COLO668 (cell line): ENCODE data around the gene SEMA5A.

Experiments used
- DNase-seq: peaks from one replicate; lab custom pipeline; 2025; ENCODE audit not compliant: unreplicated experiment; lab: John Stamatoyannopoulos, UW

SEMA5A gene, protein sequence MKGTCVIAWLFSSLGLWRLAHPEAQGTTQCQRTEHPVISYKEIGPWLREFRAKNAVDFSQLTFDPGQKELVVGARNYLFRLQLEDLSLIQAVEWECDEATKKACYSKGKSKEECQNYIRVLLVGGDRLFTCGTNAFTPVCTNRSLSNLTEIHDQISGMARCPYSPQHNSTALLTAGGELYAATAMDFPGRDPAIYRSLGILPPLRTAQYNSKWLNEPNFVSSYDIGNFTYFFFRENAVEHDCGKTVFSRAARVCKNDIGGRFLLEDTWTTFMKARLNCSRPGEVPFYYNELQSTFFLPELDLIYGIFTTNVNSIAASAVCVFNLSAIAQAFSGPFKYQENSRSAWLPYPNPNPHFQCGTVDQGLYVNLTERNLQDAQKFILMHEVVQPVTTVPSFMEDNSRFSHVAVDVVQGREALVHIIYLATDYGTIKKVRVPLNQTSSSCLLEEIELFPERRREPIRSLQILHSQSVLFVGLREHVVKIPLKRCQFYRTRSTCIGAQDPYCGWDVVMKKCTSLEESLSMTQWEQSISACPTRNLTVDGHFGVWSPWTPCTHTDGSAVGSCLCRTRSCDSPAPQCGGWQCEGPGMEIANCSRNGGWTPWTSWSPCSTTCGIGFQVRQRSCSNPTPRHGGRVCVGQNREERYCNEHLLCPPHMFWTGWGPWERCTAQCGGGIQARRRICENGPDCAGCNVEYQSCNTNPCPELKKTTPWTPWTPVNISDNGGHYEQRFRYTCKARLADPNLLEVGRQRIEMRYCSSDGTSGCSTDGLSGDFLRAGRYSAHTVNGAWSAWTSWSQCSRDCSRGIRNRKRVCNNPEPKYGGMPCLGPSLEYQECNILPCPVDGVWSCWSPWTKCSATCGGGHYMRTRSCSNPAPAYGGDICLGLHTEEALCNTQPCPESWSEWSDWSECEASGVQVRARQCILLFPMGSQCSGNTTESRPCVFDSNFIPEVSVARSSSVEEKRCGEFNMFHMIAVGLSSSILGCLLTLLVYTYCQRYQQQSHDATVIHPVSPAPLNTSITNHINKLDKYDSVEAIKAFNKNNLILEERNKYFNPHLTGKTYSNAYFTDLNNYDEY

DNA sequence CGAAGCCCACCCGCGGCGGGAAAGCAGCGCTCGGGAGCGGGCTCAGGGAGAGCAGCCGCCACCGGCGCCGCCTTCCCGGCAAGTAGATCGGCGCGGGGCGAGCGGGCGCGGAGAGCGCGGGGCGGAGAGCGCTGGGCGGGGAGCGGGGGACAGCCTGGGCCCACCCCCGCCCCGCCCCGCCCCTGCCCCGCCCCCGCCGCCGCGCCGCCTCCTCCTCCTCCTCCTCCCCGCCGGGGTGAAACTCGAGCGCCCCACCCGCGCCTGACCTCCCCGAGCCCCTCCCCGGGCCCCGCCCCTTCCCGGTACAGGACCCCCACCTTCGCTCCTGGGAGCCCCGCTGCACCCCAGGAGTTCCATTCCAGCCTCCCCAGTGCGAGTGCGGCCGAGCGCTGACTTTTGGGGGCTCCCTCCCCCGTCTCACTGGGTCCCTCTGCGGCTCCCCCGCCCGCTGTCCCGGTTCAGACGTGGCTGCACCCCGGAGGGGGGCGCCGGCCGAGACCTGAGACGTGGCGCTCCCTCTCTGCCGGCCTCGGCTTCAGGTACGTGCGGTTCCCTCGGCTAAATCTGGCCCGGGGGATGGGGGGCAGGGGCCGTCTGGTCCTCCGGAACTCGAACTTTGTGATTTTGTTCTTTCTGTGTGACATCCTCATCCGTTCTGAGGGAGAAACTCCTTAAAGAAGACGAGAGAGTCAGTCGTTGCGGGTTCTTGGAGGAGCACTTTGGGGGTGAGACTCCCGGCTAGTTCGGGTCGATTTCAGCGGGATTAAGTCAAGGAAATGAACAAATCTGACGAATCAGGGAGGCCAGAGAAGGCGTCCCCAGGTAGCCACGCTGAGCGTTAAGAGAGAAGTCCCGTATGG is at the start of gene SEMA5A:
TSS of gene SEMA5A (minus strand) at position 84 of the 860 bp plus-strand sequence. CDS start 166,129 bp downstream, outside the sequence.
- DNase-seq, result no peak

DNA sequence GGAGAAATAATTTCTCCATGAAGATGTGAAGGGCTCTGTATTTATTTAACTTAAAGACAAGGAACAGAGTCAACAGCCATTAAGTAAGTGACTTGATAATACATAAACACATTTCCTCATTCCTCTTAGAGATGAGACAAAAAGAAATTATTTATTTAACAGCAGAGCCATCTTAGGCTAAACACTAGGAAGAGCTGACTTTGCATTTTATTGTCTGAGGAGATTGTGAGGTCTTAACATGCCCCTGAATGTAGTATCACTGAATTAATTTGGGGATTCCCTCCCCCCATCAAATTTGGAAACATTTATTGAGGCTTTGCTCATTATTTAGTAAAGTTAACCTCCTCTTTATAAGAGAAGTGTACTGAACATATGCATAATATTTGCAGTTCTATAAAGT is 49.0 kb upstream of the SEMA5A start:
- DNase-seq, result no peak

DNA sequence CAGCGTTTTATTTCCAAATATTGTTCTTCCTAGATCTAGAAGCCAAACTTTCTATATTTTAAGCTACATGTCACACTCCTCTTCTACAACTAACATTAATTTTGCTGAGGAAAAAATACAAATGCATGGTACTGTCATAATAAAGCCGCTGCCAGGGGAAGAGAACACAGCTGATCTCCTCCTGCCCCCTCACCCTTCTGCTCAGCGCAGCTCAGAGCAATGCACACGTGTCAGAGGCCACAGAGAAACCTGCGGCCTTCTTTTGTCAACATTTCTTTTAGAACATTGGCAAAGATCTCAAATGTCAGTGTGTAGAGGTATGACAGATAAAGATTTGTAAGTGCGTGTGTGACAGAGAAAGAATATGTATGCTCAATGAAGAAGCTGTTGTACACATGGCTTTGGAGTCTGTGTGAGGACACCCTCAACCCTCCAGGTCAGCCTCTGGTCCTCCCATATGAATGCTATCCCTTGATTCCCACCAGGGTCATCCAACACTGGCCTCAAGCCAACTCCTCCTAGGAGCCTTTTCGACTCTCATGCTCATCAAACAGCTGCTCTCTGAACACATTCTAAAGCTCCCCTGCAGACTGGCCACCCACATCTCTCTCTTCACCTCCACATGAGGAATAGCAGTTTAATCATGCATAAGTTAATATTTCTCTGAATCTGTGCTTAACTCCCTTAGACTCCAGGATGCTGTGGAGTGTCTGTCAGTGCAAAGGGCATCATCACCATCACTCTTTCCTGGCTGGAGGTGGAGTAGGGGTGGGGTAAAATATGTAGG is 43.4 kb upstream of the SEMA5A start:
- DNase-seq, result no peak

DNA sequence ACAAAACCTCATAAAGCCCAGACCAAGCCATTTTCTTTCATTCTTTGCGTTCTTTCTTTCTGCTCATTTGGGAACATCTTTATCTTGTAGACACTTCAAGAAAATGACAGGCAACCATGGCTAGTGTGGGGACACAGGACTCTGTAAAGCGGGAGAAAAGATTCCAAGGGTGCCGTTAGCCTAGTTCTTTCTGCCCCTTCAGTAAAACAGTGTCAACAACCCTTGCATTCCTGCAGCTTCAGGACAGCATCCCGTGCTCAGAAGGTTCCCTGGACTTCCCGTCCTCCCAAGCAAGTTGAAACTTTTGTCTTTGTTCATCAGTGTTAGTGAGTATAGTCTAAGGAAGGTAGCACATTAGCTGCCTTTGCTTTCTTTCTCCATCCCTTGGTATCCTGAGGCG is 42.4 kb upstream of the SEMA5A start:
- no peak for DNase-seq

DNA sequence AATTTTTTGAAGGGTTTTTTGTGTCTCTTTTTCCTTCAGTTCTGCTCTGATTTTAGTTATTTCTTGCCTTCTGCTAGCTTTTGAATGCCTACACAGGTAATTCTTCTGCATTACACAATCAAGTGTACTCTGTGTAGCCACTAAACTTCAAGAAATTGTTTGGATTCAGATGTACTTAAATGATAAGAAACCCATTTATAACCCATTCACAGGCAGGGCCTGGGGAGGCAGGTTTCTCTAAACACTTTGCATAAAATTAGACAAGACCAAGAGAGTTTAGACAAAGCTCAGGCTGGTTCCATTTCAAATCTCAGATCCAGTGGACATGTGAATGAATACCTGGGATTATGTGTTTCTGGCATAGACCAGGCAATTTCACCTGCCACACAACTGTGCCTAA is 41.3 kb upstream of the SEMA5A start:
- DNase-seq, result no peak

DNA sequence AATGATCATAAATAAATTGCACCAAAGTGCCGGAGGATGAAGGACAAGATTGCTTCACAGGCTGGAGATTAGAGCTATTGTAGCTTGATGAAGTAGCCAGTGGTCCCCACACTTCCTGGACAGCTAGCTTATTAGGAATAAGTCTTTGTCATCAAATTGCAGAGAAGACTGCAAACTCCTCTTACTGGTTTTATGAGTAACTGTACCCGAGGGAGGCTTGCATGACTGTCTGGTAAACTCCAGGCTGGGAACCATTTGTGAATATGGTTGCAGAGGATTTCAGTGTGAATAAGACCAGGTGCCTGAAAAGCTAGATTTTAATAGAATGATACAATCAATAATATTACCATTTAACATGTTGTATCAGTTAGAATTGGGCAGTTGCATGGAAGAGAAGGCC is 36.5 kb upstream of the SEMA5A start:
- no peak for DNase-seq

DNA sequence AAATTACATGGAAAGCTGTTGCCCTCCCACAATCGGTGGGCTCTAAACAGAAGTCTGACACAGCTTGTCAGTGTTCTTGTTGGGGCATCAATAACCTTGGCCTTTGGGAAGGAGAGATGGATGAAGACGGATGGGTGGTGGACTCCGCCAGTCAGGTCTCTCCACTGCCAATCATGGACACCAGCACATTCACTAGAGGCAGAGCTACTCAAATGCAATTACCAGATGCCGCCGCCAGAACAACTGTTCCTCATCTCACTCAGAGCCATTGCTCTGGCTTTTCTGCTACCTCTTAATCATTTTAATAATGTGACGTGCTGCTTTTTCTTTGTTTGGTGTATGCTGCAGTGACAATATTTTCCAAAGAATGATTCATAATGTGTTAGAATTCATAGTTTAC is 27.9 kb upstream of the SEMA5A start:
- no peak for DNase-seq

DNA sequence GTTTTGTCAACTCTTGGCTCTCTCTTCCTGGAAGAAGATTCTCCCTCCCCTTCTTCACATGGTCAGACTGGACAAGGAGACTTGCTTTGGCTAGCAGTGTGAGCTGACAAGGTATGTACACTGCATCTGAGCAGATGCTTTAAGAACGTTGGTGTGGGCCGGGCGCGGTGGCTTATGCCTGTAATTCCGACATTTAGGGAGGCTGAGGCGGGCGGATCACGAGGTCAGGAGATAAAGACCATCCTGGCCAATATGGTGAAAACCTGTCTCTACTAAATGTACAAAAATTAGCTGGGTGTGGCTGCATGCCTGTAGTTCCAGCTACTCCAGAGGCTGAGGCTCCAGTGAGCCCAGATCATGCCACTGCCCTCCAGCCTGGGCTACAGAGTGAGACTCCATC is 26.4 kb upstream of the SEMA5A start:
- DNase-seq, result no peak

DNA sequence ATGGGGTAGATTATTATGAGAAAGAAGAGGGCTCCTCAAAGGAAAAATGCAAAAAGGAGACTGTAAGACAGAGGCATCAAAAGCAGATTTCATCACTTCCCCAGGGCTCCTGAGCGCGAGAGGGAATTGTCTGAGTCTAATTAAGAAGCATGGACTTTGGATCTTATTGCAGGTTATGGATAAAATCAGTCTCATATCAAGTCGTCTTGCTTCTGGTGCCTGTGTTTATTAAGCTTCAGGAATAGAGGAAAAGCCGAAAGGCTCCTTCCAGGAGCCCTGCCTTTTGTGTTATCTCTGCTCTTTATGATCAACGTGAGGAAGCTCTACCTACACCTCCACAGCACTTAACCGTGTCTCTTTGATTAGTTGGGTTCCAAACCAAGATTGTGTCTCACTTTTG is 25.0 kb upstream of the SEMA5A start:
- no peak for DNase-seq

DNA sequence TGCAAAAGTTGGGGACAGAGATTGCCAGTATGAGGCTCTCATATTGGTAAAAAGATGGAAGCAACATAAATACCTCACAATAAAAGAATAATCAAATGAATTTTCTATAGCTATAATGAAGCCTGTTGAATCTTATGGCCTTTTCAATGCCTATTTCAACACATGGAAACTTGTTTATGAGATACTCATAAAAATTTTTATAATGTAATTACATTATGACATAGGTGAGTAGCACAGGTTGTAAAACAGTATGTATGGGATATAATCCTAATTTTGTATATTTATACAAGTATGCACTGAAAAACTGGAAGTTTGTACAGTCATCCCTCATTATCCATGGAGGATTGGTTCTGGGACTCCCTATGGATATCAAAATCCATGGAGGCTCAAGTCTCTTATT is 21.2 kb upstream of the SEMA5A start:
- no peak for DNase-seq

DNA sequence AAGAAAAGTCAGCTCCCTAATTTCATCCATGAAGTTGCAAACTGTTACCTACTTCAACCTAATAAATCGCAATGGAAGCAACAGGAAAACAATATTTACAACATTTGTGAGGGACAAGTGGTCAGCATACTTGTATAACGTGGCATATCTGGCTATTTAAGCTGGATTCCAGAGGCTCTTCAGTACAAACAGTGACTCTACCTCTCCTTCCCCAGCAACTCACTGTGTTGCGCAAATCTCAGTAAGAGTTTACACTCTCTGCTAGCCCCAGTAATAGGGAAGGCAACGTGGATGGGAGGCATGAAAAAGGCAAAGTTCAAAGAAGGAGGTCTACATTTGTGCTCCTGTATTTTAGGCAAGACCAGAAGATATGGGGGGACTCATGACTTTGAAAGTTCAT is 18.9 kb upstream of the SEMA5A start:
- DNase-seq, result no peak

DNA sequence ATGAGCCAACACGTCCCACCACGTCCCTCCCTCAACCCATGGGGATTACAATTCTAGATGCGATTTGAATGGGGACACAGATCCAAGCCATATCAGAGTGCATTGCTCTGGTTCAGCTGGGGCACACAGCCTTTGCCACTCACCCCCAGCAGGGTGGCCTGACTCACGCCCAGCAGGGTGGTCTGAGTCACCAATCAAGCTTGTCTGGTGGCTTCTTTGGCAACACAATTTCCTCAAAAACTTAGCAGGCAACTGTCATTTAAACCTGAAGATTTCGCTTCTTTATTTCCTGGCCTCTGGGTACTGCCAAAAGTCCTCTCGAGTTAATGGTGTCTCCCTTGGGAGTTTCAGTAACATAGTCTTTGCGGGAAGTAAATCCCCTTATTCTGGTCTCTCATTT is 16.3 kb upstream of the SEMA5A start:
- DNase-seq, result no peak

DNA sequence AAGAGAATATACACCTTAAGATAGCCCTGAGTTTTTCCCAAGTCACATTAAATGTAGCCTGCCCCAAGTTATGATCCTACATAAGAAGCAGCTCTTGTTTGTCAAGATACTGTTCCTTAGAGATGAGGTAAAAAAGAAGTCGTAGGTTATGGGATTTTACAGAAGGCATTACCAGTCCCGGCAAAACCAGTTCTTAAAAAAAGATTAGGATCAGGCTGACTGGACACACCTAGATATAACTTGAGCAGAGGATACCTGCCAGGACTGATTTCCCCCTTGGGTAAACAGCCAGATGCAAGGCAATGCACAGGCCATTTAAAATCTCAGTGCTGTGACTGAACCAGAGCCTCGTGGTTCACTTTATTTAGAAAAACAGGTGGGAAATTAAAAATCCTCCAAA is 14.1 kb upstream of the SEMA5A start:
- no peak for DNase-seq

DNA sequence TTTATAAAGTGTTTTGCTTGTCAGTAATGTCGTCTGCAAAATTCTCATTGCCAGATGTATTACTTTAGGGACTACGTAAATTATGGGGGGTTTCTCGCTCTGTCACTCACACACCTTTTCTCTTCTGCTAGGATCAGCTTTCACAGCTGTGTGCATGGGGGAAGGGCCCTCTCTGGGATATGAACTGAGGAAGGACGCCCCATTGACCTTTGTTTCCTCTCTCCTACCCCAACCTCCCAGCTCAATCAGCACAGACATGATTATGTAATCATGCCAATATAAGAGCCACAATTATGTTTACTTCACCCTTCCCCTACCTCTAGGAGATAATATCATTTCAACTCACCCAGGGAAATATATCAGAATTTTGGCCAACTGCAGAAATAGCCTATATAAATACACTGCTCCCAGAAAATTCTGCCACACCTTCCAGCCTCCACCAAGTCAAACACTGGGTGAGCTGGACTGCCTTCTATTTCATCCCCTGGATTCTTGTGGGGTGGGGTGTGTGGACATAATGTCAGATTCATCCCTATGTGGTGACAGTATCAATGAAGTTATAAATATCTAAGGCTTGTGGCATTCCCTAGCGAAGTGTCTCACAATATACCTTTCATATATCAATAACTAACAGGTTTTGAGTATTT is 12.6 kb upstream of the SEMA5A start:
- DNase-seq, result no peak

DNA sequence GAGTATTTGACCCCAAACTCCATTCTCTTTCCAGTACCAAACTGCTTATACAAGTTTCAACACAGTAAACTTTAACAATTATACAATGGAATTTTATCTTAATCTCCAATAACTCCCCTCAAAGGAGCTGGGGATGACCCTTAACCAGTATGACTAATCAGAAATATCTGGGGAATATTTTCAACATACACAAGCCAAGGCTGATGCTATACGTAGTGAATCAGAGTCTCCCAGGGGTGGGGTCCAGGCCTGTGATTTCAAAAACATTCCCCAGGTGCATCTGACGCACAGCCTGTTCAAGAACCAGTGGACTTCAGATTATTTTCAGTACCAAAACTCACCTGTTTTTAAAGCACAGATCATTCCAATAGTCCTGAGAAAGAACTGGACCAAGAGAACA is 11.8 kb upstream of the SEMA5A start:
- DNase-seq, result no peak

DNA sequence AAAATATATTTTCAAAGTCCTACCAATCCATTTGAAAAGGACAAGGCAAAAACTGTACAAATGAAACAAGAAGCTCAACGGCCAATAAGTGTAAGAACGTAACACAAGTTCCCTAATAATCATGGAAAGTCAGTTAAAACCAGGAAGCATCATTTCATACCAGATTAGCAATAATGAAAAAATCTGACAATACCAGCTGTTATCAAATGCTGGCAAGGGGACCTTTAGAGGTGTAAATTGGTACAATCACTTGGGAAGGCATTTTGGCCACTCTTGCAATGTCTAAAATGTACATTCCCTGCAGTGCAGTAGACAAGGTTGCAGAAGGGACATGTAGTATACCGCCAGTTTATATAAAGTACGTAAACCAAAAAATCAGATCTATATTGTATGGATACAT is 10.1 kb upstream of the SEMA5A start:
- DNase-seq, result no peak

DNA sequence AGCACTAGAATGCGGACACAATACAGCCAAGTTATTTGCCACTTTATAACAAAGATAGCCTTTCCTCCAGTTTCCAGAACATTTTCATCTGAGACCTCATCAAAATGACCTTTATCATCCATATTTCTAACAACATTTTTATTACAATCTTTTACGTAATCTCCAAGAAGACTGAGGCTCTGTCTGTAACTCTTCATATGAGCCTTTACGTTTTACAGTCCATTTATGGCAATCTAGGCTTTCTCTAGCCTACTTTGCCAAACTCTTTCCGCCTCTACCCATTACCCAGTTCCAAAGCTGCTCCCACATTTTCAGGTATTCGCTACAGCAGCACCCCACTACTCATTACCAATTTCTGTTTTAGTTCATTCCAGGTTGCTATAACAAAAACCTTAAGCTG is 8.2 kb upstream of the SEMA5A start:
- no peak for DNase-seq

DNA sequence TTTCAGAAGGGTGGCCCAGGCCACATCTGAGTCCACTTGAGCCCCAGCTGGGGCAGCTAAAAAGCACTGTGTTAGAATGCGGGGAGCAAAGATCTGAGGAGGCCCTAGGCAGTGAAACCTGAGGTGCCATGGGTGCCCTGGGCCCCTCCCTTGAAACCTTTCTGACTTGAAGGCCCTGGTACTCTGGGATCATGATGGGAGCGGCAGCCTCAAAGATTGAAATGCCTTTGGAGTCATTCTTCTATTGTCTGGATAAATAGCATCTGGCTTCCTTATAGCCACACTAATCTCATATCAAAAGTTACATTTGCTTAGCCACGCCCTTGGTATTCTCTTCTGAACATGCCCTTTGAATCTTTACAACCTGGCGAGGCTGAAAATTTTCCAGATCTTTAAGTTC is 7.7 kb upstream of the SEMA5A start:
- no peak for DNase-seq
